ENCODE results near the gene DKK1. TPM values are rescaled to one million over a fixed set of nuclear protein-coding genes. Genes with fewer than 3 reads are reported as not detected.
"Not testable (repeated sequence)": the region's sequence is repeated elsewhere in the genome, so short reads cannot be mapped to it uniquely, and the experiment has no call there.

The DKK1 gene
- total RNA-seq, 1 experiment from 2014 or later = 1,320 TPM

- DNase-seq (ENCODE audit: low spot score) = peak; percentile 68
These were observed 4.1 kb downstream of the DKK1 start for GRCh38 chr10:52318136-52318701.

- peak; percentile 99 for DNase-seq (ENCODE audit: low spot score)
These were observed 4.9 kb downstream of the DKK1 start for GRCh38 chr10:52318822-52319464.

GRCh38 chr10:52319926-52320325, 5.8 kb downstream of the DKK1 start:
- peak; percentile 82 for DNase-seq (ENCODE audit: low spot score)

- DNase-seq (ENCODE audit: low spot score) = no peak
These were observed 8.2 kb downstream of the DKK1 start for GRCh38 chr10:52322323-52322722.

GRCh38 chr10:52322936-52323335, 8.9 kb downstream of the DKK1 start:
- no peak for DNase-seq (ENCODE audit: low spot score)

- DNase-seq (ENCODE audit: low spot score) = no peak
These were observed 12.3 kb downstream of the DKK1 start for GRCh38 chr10:52326382-52326781.

GRCh38 chr10:52331638-52332364, 17.7 kb downstream of the DKK1 start:
- no peak for DNase-seq (ENCODE audit: low spot score)

- no peak for DNase-seq (ENCODE audit: low spot score)
These were observed 18.7 kb downstream of the DKK1 start for GRCh38 chr10:52332815-52333214.

- DNase-seq (ENCODE audit: low spot score) = peak; percentile 46
These were observed 20.5 kb downstream of the DKK1 start for GRCh38 chr10:52334595-52334994.

GRCh38 chr10:52335665-52336064, 21.6 kb downstream of the DKK1 start:
- no peak for DNase-seq (ENCODE audit: low spot score)

- no peak for DNase-seq (ENCODE audit: low spot score)
These were observed 23.1 kb downstream of the DKK1 start for GRCh38 chr10:52337225-52337624.

GRCh38 chr10:52343439-52343838, 29.4 kb downstream of the DKK1 start:
- DNase-seq (ENCODE audit: low spot score) = no peak

GRCh38 chr10:52346394-52347326, 32.6 kb downstream of the DKK1 start:
- DNase-seq (ENCODE audit: low spot score) = no peak

- no peak for DNase-seq (ENCODE audit: low spot score)
These were observed 33.2 kb downstream of the DKK1 start for GRCh38 chr10:52347327-52347667.

GRCh38 chr10:52348037-52348564, 34.0 kb downstream of the DKK1 start:
- DNase-seq (ENCODE audit: low spot score) = no peak

- peak; percentile 53 for DNase-seq (ENCODE audit: low spot score)
These were observed 37.8 kb downstream of the DKK1 start for GRCh38 chr10:52351914-52352330.

- no peak for DNase-seq (ENCODE audit: low spot score)
These were observed 39.1 kb downstream of the DKK1 start for GRCh38 chr10:52353205-52353604.

GRCh38 chr10:52353960-52354394, 39.9 kb downstream of the DKK1 start:
- no peak for DNase-seq (ENCODE audit: low spot score)

GRCh38 chr10:52357971-52358370, 43.9 kb downstream of the DKK1 start:
- DNase-seq (ENCODE audit: low spot score) = no peak

GRCh38 chr10:52359441-52359840, 45.4 kb downstream of the DKK1 start:
- DNase-seq (ENCODE audit: low spot score) = no peak

- DNase-seq (ENCODE audit: low spot score) = not testable (repeated sequence)
These were observed 51.7 kb downstream of the DKK1 start for GRCh38 chr10:52365547-52366432.
